HEK293 (cell line): Measurements from ENCODE around the gene MUC5B.

ENCODE experiments used
- CTCF ChIA-PET: fragments of 350-600 bp; formaldehyde crosslinking; extraction: SDS; loops from one replicate; lab custom pipeline; 2021; ENCODE audit warnings: antibody characterized with exemption; lab: Yijun Ruan, JAX
- POLR2A ChIA-PET: fragments of 300-600 bp; formaldehyde crosslinking; extraction: SDS; loops from one replicate; lab custom pipeline; 2020; ENCODE audit warnings: antibody characterized with exemption, inconsistent platforms; lab: Yijun Ruan, JAX
- H3K27ac ChIP-seq: fragments of 200-500 bp; sonication (Bioruptor generic); 2 replicates; pipeline ENCODE4 v1.5.1; 2014; ENCODE audit warnings: low read depth, low read length, control low read depth, inconsistent platforms; ENCODE audit errors: extremely low read depth
- H3K36me3 ChIP-seq, 2 experiments: fragments of 200-500 bp in 1 of 2; sonication (Bioruptor generic) in 1 of 2; 1 replicate in 1 of 2; 2 replicates in 1 of 2; pipeline ENCODE4 v1.5.1; 2014 to 2017; ENCODE audit warnings: inconsistent platforms in 2 of 2, low read length in 2 of 2; ENCODE audit not compliant: control insufficient read depth in 2 of 2, insufficient read depth in 1 of 2
- H3K4me1 ChIP-seq: fragments of 200-500 bp; sonication (Bioruptor generic); 2 replicates; pipeline ENCODE4 v1.5.1; 2014; ENCODE audit warnings: mild to moderate bottlenecking, low read length, inconsistent platforms; ENCODE audit not compliant: control insufficient read depth, insufficient read depth
- H3K4me3 ChIP-seq: 2 replicates; pipeline ENCODE4 v1.5.1; 2011; ENCODE audit warnings: low read depth, mild to moderate bottlenecking, control low read depth, low read length, moderate library complexity
- H3K9me3 ChIP-seq: fragments of 200-500 bp; sonication (Bioruptor generic); 2 replicates; pipeline ENCODE4 v1.5.1; 2014; ENCODE audit warnings: low read depth, low read length, inconsistent platforms; ENCODE audit not compliant: control insufficient read depth, insufficient read depth
- GLIS2 ChIP-seq: fragments of 450-650 bp; formaldehyde crosslinking; IDR thresholded peaks from 2 replicates; pipeline ENCODE4 v1.5.1; 2016; ENCODE audit warnings: missing biosample characterization, missing genetic modification characterization
- KLF8 ChIP-seq: fragments of 450-650 bp; formaldehyde crosslinking; IDR thresholded peaks from 2 replicates; pipeline ENCODE4 v1.5.1; 2016; ENCODE audit warnings: missing biosample characterization, missing genetic modification characterization
- MZF1 ChIP-seq: fragments of 450-650 bp; formaldehyde crosslinking; IDR thresholded peaks from 2 replicates; pipeline ENCODE4 v1.5.1; 2017; ENCODE audit warnings: missing biosample characterization, missing genetic modification characterization, borderline replicate concordance
- PRDM1 ChIP-seq: fragments of 450-650 bp; formaldehyde crosslinking; IDR thresholded peaks from 2 replicates; pipeline ENCODE4; 2016; ENCODE audit warnings: missing biosample characterization, missing genetic modification characterization
- SP2 ChIP-seq: fragments of 450-650 bp; formaldehyde crosslinking; IDR thresholded peaks from 2 replicates; pipeline ENCODE4 v1.5.1; 2016; ENCODE audit warnings: missing biosample characterization, missing genetic modification characterization
- ZFP41 ChIP-seq: fragments of 450-650 bp; formaldehyde crosslinking; IDR thresholded peaks from 2 replicates; pipeline ENCODE4 v1.5.1; 2016; ENCODE audit warnings: missing biosample characterization, missing genetic modification characterization, borderline replicate concordance
- ZNF10 ChIP-seq: fragments of 450-650 bp; formaldehyde crosslinking; IDR thresholded peaks from 2 replicates; pipeline ENCODE4 v1.5.1; 2017; ENCODE audit warnings: missing biosample characterization, missing genetic modification characterization
- ZNF114 ChIP-seq: fragments of 450-650 bp; formaldehyde crosslinking; IDR thresholded peaks from 2 replicates; pipeline ENCODE4 v1.5.0; 2017; ENCODE audit warnings: missing biosample characterization, missing genetic modification characterization
- ZNF133 ChIP-seq: fragments of 450-650 bp; formaldehyde crosslinking; IDR thresholded peaks from 2 replicates; pipeline ENCODE4 v1.5.1; 2016; ENCODE audit warnings: missing biosample characterization, missing genetic modification characterization
- ZNF169 ChIP-seq: fragments of 450-650 bp; formaldehyde crosslinking; IDR thresholded peaks from 2 replicates; pipeline ENCODE4 v1.5.1; 2016; ENCODE audit warnings: missing biosample characterization, missing genetic modification characterization
- ZNF175 ChIP-seq: fragments of 450-650 bp; formaldehyde crosslinking; IDR thresholded peaks from 2 replicates; pipeline ENCODE4 v1.5.1; 2016; ENCODE audit warnings: missing biosample characterization, missing genetic modification characterization
- ZNF239 ChIP-seq: fragments of 450-650 bp; formaldehyde crosslinking; IDR thresholded peaks from 2 replicates; pipeline ENCODE4 v1.5.1; 2016; ENCODE audit warnings: missing biosample characterization, missing genetic modification characterization
- ZNF518A ChIP-seq: fragments of 450-650 bp; formaldehyde crosslinking; conservative IDR thresholded peaks from 2 replicates; pipeline ENCODE4 v1.5.1; 2016; ENCODE audit warnings: low read depth, missing biosample characterization, missing genetic modification characterization
- ZNF571 ChIP-seq: fragments of 450-650 bp; formaldehyde crosslinking; IDR thresholded peaks from 2 replicates; pipeline ENCODE4 v1.5.0; 2017; ENCODE audit warnings: missing biosample characterization, missing genetic modification characterization
- ZNF707 ChIP-seq: fragments of 450-650 bp; formaldehyde crosslinking; IDR thresholded peaks from 2 replicates; pipeline ENCODE4 v1.5.1; 2016; ENCODE audit warnings: missing biosample characterization, missing genetic modification characterization
- TF ChIP-seq, protein P1 (sequence below): fragments of 450-650 bp; formaldehyde crosslinking; IDR thresholded peaks from 2 replicates; pipeline ENCODE4; 2016; ENCODE audit warnings: missing biosample characterization, missing genetic modification characterization
- TF ChIP-seq, protein P2 (sequence below): fragments of 450-650 bp; formaldehyde crosslinking; IDR thresholded peaks from 2 replicates; pipeline ENCODE4 v1.5.1; 2016; ENCODE audit warnings: missing biosample characterization, missing genetic modification characterization
- TF ChIP-seq, protein P3 (sequence below): fragments of 450-650 bp; formaldehyde crosslinking; IDR thresholded peaks from 2 replicates; pipeline ENCODE4 v1.5.1; 2016; ENCODE audit warnings: missing biosample characterization, missing genetic modification characterization
- TF ChIP-seq, protein P4 (sequence below): fragments of 450-650 bp; formaldehyde crosslinking; IDR thresholded peaks from 2 replicates; pipeline ENCODE4 v1.5.1; 2016; ENCODE audit warnings: missing biosample characterization, missing genetic modification characterization
- TF ChIP-seq, protein P5 (sequence below): fragments of 450-650 bp; formaldehyde crosslinking; IDR thresholded peaks from 2 replicates; pipeline ENCODE4 v1.5.1; 2017; ENCODE audit warnings: missing biosample characterization, missing genetic modification characterization

MUC5B gene

GRCh38 chr11:1254733-1255132, 31.9 kb downstream of the MUC5B start:
- Histone ChIP-seq H3K4me3 (no peak overlapping the region), H3K36me3 (no peaks in the 10 kb centered on the region), H3K9me3 (no peaks in the 10 kb centered on the region), H3K27ac (no peak overlapping the region), H3K4me1 (no peaks in the 10 kb centered on the region)
- POLR2A ChIA-PET, result no interaction called here
- TF ChIP-seq KLF8 (tag by site-specific recombination) (no peak), ZNF571 (tag by site-specific recombination) (no peak), ZNF10 (no peak), ZFP41 (no peak), GLIS2 (no peak), ZNF133 (tag by site-specific recombination) (no peak), SP2 (tag by site-specific recombination) (no peak), MZF1 (tag by site-specific recombination) (no peak)
- TF ChIP-seq, protein P1, sequence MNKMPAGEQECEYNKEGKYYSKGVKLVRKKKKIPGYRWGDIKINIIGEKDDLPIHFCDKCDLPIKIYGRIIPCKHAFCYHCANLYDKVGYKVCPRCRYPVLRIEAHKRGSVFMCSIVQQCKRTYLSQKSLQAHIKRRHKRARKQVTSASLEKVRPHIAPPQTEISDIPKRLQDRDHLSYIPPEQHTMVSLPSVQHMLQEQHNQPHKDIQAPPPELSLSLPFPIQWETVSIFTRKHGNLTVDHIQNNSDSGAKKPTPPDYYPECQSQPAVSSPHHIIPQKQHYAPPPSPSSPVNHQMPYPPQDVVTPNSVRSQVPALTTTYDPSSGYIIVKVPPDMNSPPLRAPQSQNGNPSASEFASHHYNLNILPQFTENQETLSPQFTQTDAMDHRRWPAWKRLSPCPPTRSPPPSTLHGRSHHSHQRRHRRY (tag by site-specific recombination), result no peak
- TF ChIP-seq, protein P2, sequence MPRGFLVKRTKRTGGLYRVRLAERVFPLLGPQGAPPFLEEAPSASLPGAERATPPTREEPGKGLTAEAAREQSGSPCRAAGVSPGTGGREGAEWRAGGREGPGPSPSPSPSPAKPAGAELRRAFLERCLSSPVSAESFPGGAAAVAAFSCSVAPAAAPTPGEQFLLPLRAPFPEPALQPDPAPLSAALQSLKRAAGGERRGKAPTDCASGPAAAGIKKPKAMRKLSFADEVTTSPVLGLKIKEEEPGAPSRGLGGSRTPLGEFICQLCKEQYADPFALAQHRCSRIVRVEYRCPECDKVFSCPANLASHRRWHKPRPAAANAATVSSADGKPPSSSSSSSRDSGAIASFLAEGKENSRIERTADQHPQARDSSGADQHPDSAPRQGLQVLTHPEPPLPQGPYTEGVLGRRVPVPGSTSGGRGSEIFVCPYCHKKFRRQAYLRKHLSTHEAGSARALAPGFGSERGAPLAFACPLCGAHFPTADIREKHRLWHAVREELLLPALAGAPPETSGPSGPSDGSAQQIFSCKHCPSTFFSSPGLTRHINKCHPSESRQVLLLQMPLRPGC (tag by site-specific recombination), result no peak
- TF ChIP-seq, protein P3, sequence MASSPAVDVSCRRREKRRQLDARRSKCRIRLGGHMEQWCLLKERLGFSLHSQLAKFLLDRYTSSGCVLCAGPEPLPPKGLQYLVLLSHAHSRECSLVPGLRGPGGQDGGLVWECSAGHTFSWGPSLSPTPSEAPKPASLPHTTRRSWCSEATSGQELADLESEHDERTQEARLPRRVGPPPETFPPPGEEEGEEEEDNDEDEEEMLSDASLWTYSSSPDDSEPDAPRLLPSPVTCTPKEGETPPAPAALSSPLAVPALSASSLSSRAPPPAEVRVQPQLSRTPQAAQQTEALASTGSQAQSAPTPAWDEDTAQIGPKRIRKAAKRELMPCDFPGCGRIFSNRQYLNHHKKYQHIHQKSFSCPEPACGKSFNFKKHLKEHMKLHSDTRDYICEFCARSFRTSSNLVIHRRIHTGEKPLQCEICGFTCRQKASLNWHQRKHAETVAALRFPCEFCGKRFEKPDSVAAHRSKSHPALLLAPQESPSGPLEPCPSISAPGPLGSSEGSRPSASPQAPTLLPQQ (tag by site-specific recombination), result no peak
- CTCF ChIA-PET, result no interaction called here

DNA sequence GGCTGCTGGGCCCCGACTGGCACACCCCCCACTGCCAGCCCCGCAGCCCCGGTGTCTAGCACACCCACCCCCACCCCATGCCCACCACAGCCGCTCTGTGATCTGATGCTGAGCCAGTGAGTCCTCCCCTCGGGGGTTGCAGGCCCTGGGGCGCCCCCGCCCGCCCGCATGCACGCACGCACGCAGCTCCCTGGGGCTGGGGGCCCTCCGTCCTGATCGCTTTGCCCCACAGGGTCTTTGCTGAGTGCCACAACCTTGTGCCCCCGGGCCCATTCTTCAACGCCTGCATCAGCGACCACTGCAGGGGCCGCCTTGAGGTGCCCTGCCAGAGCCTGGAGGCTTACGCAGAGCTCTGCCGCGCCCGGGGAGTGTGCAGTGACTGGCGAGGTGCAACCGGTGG, 32.3 kb downstream of the MUC5B start:
- Histone ChIP-seq H3K4me1 (no peaks in the 10 kb centered on the region), H3K9me3 (no peaks in the 10 kb centered on the region)
- TF ChIP-seq ZNF175 (tag by site-specific recombination) (no peak), PRDM1 (no peak), ZNF239 (tag by site-specific recombination) (no peak), ZNF707 (tag by site-specific recombination) (no peak), ZNF114 (tag by site-specific recombination) (no peak), ZNF169 (tag by site-specific recombination) (no peak), ZNF518A (tag by site-specific recombination) (no peak)
- TF ChIP-seq, protein P4, sequence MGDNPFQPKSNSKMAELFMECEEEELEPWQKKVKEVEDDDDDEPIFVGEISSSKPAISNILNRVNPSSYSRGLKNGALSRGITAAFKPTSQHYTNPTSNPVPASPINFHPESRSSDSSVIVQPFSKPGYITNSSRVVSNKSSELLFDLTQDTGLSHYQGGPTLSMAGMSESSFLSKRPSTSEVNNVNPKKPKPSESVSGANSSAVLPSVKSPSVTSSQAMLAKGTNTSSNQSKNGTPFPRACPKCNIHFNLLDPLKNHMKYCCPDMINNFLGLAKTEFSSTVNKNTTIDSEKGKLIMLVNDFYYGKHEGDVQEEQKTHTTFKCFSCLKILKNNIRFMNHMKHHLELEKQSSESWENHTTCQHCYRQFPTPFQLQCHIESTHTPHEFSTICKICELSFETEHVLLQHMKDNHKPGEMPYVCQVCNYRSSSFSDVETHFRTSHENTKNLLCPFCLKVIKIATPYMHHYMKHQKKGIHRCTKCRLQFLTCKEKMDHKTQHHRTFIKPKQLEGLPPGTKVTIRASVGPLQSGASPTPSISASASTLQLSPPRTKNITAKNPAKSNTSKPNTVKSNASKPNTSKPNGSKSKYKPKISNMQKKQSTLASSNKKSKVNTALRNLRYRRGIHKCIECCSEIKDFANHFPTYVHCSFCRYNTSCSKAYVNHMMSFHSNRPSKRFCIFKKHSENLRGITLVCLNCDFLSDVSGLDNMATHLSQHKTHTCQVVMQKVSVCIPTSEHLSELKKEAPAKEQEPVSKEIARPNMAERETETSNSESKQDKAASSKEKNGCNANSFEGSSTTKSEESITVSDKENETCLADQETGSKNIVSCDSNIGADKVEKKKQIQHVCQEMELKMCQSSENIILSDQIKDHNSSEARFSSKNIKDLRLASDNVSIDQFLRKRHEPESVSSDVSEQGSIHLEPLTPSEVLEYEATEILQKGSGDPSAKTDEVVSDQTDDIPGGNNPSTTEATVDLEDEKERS (tag by site-specific recombination), result no peak
- TF ChIP-seq, protein P5, sequence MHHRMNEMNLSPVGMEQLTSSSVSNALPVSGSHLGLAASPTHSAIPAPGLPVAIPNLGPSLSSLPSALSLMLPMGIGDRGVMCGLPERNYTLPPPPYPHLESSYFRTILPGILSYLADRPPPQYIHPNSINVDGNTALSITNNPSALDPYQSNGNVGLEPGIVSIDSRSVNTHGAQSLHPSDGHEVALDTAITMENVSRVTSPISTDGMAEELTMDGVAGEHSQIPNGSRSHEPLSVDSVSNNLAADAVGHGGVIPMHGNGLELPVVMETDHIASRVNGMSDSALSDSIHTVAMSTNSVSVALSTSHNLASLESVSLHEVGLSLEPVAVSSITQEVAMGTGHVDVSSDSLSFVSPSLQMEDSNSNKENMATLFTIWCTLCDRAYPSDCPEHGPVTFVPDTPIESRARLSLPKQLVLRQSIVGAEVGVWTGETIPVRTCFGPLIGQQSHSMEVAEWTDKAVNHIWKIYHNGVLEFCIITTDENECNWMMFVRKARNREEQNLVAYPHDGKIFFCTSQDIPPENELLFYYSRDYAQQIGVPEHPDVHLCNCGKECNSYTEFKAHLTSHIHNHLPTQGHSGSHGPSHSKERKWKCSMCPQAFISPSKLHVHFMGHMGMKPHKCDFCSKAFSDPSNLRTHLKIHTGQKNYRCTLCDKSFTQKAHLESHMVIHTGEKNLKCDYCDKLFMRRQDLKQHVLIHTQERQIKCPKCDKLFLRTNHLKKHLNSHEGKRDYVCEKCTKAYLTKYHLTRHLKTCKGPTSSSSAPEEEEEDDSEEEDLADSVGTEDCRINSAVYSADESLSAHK (tag by site-specific recombination), result no peak
- TF ChIP-seq, all 188 proteins: peak for 0
- no peak overlapping the region for H3K27ac ChIP-seq
- H3K4me3 ChIP-seq, result no peak overlapping the region
- POLR2A ChIA-PET, result no interaction called here
- CTCF ChIA-PET, result no interaction called here
- no peaks in the 10 kb centered on the region for H3K36me3 ChIP-seq
